NCI-H345 treated with DMSO at 0.1 percent for 48 hours (cell line): ENCODE data around the gene OAS1.

Experiments
- DNase-seq: peaks from one replicate; lab custom pipeline; 2025; ENCODE audit not compliant: unreplicated experiment; lab: John Stamatoyannopoulos, UW

The OAS1 gene

DNA sequence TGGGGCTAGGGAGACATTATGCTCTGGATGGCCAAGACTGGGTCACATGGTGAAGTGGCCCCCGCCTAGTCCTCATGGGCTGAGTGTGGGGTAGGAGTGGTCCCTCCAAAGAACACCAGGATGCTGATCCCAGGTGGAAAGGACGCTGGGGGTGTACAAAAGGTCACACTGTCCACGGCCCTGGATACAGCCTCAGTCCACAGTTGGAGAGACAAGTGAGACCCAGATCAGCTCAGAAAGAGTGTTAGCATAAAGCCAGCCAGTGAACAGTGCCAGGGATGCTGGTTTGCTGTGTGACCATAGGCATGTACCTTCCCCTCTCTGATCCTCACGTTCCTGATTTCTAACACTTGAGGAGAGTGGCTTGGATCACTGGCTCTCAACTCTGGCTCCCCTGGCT is 58.2 kb downstream of the OAS1 start:
- no peak for DNase-seq

DNA sequence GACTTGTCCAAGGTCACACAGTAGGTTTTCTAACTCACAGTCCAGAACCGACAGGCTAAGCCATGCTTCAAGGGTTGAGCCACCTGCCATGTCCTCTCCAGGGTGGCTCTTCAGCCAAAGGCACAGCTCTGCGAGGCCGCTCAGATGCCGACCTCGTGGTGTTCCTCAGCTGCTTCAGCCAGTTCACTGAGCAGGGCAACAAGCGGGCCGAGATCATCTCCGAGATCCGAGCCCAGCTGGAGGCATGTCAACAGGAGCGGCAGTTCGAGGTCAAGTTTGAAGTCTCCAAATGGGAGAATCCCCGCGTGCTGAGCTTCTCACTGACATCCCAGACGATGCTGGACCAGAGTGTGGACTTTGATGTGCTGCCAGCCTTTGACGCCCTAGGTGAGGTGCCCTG is 58.9 kb downstream of the OAS1 start:
- no peak for DNase-seq

DNA sequence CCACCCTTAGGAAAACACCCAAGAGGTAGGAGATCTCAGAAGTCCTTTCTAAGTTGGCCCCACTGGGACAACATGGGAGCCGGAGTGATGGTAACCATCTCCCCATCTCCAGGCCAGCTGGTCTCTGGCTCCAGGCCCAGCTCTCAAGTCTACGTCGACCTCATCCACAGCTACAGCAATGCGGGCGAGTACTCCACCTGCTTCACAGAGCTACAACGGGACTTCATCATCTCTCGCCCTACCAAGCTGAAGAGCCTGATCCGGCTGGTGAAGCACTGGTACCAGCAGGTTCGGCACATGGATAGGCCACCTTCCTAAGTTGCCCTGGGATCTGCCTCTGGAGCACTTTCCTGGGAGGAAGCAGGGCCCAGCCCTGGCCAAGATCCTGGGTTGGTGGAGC is 60.5 kb downstream of the OAS1 start:
- no peak for DNase-seq

DNA sequence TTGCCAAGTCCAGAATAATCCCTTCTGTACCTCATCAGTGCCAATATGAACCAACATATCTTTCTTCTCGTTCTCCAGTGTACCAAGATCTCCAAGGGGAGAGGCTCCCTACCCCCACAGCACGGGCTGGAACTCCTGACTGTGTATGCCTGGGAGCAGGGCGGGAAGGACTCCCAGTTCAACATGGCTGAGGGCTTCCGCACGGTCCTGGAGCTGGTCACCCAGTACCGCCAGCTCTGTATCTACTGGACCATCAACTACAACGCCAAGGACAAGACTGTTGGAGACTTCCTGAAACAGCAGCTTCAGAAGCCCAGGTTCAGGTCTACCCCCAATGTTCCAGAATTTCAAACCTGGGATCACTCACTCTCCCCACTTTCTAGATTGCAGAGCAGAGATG is 61.1 kb downstream of the OAS1 start:
- no peak for DNase-seq
